Hindlimb muscle (tissue), 1 donor: ENCODE data around the gene RNF215. TPM values are rescaled to one million over a fixed set of nuclear protein-coding genes. Genes with fewer than 3 reads are reported as not detected.

ENCODE experiments used
- polyA plus RNA-seq: library from polyadenylated mRNA; unstranded; fragments of 120-200 nt; gene quantifications from one replicate; pipeline ENCODE4 v1.2.1, GENCODE V29; 2013; ENCODE audit not compliant: insufficient read length

The RNF215 gene
- polyA plus RNA-seq, 1 donor, result 11.5 TPM

Other genes with a start within 250 kb of the RNF215 start
- 0.90 TPM for gene LIF, start 140.7 kb downstream of the RNF215 start, polyA plus RNA-seq
- gene OSM, start 120.6 kb downstream of the RNF215 start, polyA plus RNA-seq, result 0.17 TPM
- 5.4 TPM for gene CASTOR1, start 97.9 kb downstream of the RNF215 start, polyA plus RNA-seq
- gene TBC1D10A, start 60.5 kb downstream of the RNF215 start, polyA plus RNA-seq, result 8.1 TPM
- gene SF3A1, start 30.5 kb downstream of the RNF215 start, polyA plus RNA-seq, result 100 TPM
- 1.7 TPM for gene CCDC157, start 30.4 kb downstream of the RNF215 start, polyA plus RNA-seq
- gene SEC14L2, start 9.6 kb upstream of the RNF215 start, polyA plus RNA-seq, result 2.0 TPM
- gene MTFP1, start 38.4 kb upstream of the RNF215 start, polyA plus RNA-seq, result 6.9 TPM
- gene SEC14L3, start 84.6 kb upstream of the RNF215 start, polyA plus RNA-seq, result not detected
- 0.45 TPM for gene SEC14L4, start 118.3 kb upstream of the RNF215 start, polyA plus RNA-seq
- 0.19 TPM for gene SEC14L6, start 159.3 kb upstream of the RNF215 start, polyA plus RNA-seq
- gene GAL3ST1, start 187.3 kb upstream of the RNF215 start, polyA plus RNA-seq, result 6.5 TPM
- 51.6 TPM for gene PES1, start 204.5 kb upstream of the RNF215 start, polyA plus RNA-seq
- gene TCN2, start 219.8 kb upstream of the RNF215 start, polyA plus RNA-seq, result 7.0 TPM
- gene SLC35E4, start 248.4 kb upstream of the RNF215 start, polyA plus RNA-seq, result 3.1 TPM